GM12864 (cell line): ENCODE data around the gene PMEPA1.

Source experiments
- DNase-seq: peaks from one replicate; pipeline ENCODE4 v3.0.0-alpha.2; 2011; ENCODE audit warnings: low read depth
- H3K4me3 ChIP-seq: 2 replicates; pipeline ENCODE4 v1.5.1; 2011; ENCODE audit warnings: mild to moderate bottlenecking, low read depth, low read length, control low read depth
- TF ChIP-seq, protein P1 (sequence below): IDR thresholded peaks from 2 replicates; pipeline ENCODE4 v1.5.1; 2011; ENCODE audit warnings: low read depth, mild to moderate bottlenecking, moderate library complexity, low read length, control low read depth, inconsistent platforms; ENCODE audit errors: missing control alignments

PMEPA1 gene

DNA sequence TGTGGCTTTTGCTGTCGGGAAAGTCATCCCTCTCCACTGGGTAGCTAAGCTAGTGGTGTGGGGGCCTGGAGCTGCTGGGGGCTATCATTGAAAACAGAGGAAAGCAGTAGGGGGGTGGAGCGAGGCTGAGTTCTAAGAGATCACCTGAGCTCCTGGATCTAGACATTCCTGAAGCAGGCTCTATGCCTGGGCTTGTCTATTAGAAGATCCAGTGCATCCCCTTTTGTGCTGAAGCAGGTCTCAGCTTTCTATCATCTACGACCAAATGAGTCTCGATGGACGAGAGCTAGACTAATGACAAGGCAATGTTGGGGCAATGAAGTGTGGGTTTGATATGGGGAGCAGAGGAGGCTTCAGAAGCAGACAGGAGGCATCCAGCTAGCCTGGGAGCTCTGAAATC, 108.1 kb downstream of the PMEPA1 start:
- DNase-seq: no peak
- TF ChIP-seq, protein P1, sequence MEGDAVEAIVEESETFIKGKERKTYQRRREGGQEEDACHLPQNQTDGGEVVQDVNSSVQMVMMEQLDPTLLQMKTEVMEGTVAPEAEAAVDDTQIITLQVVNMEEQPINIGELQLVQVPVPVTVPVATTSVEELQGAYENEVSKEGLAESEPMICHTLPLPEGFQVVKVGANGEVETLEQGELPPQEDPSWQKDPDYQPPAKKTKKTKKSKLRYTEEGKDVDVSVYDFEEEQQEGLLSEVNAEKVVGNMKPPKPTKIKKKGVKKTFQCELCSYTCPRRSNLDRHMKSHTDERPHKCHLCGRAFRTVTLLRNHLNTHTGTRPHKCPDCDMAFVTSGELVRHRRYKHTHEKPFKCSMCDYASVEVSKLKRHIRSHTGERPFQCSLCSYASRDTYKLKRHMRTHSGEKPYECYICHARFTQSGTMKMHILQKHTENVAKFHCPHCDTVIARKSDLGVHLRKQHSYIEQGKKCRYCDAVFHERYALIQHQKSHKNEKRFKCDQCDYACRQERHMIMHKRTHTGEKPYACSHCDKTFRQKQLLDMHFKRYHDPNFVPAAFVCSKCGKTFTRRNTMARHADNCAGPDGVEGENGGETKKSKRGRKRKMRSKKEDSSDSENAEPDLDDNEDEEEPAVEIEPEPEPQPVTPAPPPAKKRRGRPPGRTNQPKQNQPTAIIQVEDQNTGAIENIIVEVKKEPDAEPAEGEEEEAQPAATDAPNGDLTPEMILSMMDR: no peak
- no peak overlapping the region for H3K4me3 ChIP-seq

- DNase-seq: no peak
- TF ChIP-seq, protein P1: no peak
Measured at GRCh38 chr20:57601211-57601570, 108.6 kb downstream of the PMEPA1 start.

GRCh38 chr20:57600320-57601210, 109.2 kb downstream of the PMEPA1 start:
- H3K4me3 ChIP-seq: no peak overlapping the region
- DNase-seq: no peak

More at GRCh38 chr20:57601211-57601570, 108.6 kb downstream of the PMEPA1 start:
- no peak overlapping the region for H3K4me3 ChIP-seq

GRCh38 chr20:57598491-57598890, 111.3 kb downstream of the PMEPA1 start:
- H3K4me3 ChIP-seq: no peak overlapping the region
- DNase-seq: no peak
- TF ChIP-seq, protein P1: no peak

More at GRCh38 chr20:57600320-57601210, 109.2 kb downstream of the PMEPA1 start:
- TF ChIP-seq, protein P1: no peak
